CD8-positive, alpha-beta memory T cell (primary cell): ENCODE measurements around the gene BACH2. TPM values are rescaled to one million over a fixed set of nuclear protein-coding genes. Genes with fewer than 3 reads are reported as not detected.
"Not testable (repeated sequence)": the region's sequence is repeated elsewhere in the genome, so short reads cannot be mapped to it uniquely, and the experiment has no call there.

Experiments used
- CTCF ChIA-PET: fragments of 350-600 bp; sonication (Branson Sonifier 250); formaldehyde crosslinking; loops from one replicate; lab custom pipeline; 2021; ENCODE audit warnings: antibody characterized with exemption; lab: Charles Lee
- POLR2A ChIA-PET: fragments of 350-600 bp; sonication (Branson Sonifier 250); formaldehyde crosslinking; loops from one replicate; lab custom pipeline; 2021; ENCODE audit warnings: antibody characterized with exemption; lab: Charles Lee
- DNase-seq, 5 donors: peaks; one replicate each; pipeline versions ENCODE4 v3.0.0 to v3.0.0-alpha.2; 2020 to 2022; ENCODE audit warnings: mixed read lengths in 1 of 5
- H3K27ac ChIP-seq: one replicate; pipeline ENCODE4 v1.7.0; 2013; ENCODE audit warnings: low read depth, mild to moderate bottlenecking, low read length, moderate library complexity
- H3K27me3 ChIP-seq: 2 replicates; pipeline ENCODE4 v1.7.0; 2013; ENCODE audit warnings: low read length, mild to moderate bottlenecking; ENCODE audit not compliant: insufficient read depth, poor library complexity, severe bottlenecking
- H3K36me3 ChIP-seq: 2 replicates; pipeline ENCODE4 v1.7.0; 2013; ENCODE audit warnings: mild to moderate bottlenecking, low read length, moderate library complexity; ENCODE audit not compliant: insufficient read depth
- H3K4me1 ChIP-seq: 2 replicates; pipeline ENCODE4 v1.7.0; 2013; ENCODE audit warnings: mild to moderate bottlenecking, low read length, moderate library complexity; ENCODE audit not compliant: insufficient read depth
- H3K4me3 ChIP-seq: 2 replicates; pipeline ENCODE4 v1.7.0; 2013; ENCODE audit warnings: mild to moderate bottlenecking, low read length
- H3K9me3 ChIP-seq: 2 replicates; pipeline ENCODE4 v1.7.0; 2013; ENCODE audit warnings: mild to moderate bottlenecking, low read length
- H3K27ac Mint-ChIP-seq, 8 donors: one replicate each; pipeline ENCODE4 v1.8.0; 2020 to 2021; ENCODE audit warnings: mixed read lengths in 8 of 8, mild to moderate bottlenecking in 6 of 8, inconsistent platforms in 3 of 8, moderate library complexity in 3 of 8
- H3K27me3 Mint-ChIP-seq, 2 donors: one replicate each; pipeline ENCODE4 v1.8.0; 2020 to 2021; ENCODE audit warnings: mixed read lengths in 2 of 2, mild to moderate bottlenecking in 1 of 2, moderate library complexity in 1 of 2
- H3K36me3 Mint-ChIP-seq, 3 donors: one replicate each; pipeline ENCODE4 v1.8.0; 2020 to 2021; ENCODE audit warnings: mixed read lengths in 3 of 3, inconsistent platforms in 1 of 3, mild to moderate bottlenecking in 1 of 3
- H3K4me1 Mint-ChIP-seq, 3 donors: one replicate each; pipeline ENCODE4 v1.8.0; 2020 to 2021; ENCODE audit warnings: mixed read lengths in 3 of 3, inconsistent platforms in 1 of 3, mild to moderate bottlenecking in 1 of 3
- H3K4me3 Mint-ChIP-seq, 7 donors: one replicate each; pipeline ENCODE4 v1.8.0; 2020 to 2021; ENCODE audit warnings: mixed read lengths in 7 of 7, mild to moderate bottlenecking in 6 of 7, moderate library complexity in 4 of 7, inconsistent platforms in 2 of 7
- H3K9me3 Mint-ChIP-seq, 5 donors: one replicate each; pipeline ENCODE4 v1.8.0; 2020 to 2022; ENCODE audit warnings: mixed read lengths in 5 of 5, mild to moderate bottlenecking in 3 of 5, moderate library complexity in 2 of 5, inconsistent platforms in 1 of 5
- polyA plus RNA-seq: library from polyadenylated mRNA; unstranded; fragments of 300-500 nt; fragmentation: Illumina TruSeq; gene quantifications from one replicate; pipeline ENCODE4 v1.2.3, GENCODE V29; 2021
- total RNA-seq, 2 experiments: library from RNA; stranded (reverse); gene quantifications; one replicate each; pipeline ENCODE4 v1.2.3, GENCODE V29; 2021

The BACH2 gene
- total and polyA plus RNA-seq, 3 experiments from 2014 or later = 7.4 to 41.8 (median 39.9) TPM

GRCh38 chr6:90059178-90059577 lies 237.5 kb downstream of the BACH2 start:
- H3K4me1 Mint-ChIP-seq = peaks cover 12 to 18% (median 16%) of the 10 kb centered on the region in 3 donors
- H3K27ac Mint-ChIP-seq = peak overlapping the region in 1 of 8 donors; percentile 52
- H3K4me3 Mint-ChIP-seq, DNase-seq, CTCF ChIA-PET, H3K36me3 ChIP-seq, POLR2A ChIA-PET, H3K27ac ChIP-seq, H3K4me1 ChIP-seq, H3K9me3 ChIP-seq, H3K27me3 ChIP-seq, H3K9me3 Mint-ChIP-seq, H3K27me3 Mint-ChIP-seq, H3K4me3 ChIP-seq: not testable (repeated sequence)
- H3K36me3 Mint-ChIP-seq = peaks cover 9 to 23% (median 20%) of the 10 kb centered on the region in 3 donors

GRCh38 chr6:90055924-90056323 lies 240.7 kb downstream of the BACH2 start:
- DNase-seq, H3K9me3 Mint-ChIP-seq, H3K27me3 ChIP-seq, H3K36me3 ChIP-seq, H3K9me3 ChIP-seq, H3K27ac Mint-ChIP-seq, H3K4me1 ChIP-seq, H3K27ac ChIP-seq, H3K27me3 Mint-ChIP-seq, H3K4me3 ChIP-seq, H3K4me3 Mint-ChIP-seq, POLR2A ChIA-PET, CTCF ChIA-PET: not testable (repeated sequence)
- Mint-ChIP-seq H3K4me1 (peaks cover 9 to 16% (median 10%) of the 10 kb centered on the region in 3 donors), H3K36me3 (peaks cover 9 to 31% (median 23%) of the 10 kb centered on the region in 3 donors)

- H3K4me3 ChIP-seq, H3K27me3 Mint-ChIP-seq, H3K9me3 Mint-ChIP-seq, H3K27me3 ChIP-seq, H3K4me3 Mint-ChIP-seq, H3K4me1 ChIP-seq, H3K27ac ChIP-seq, H3K27ac Mint-ChIP-seq, POLR2A ChIA-PET, DNase-seq, H3K36me3 ChIP-seq, H3K9me3 ChIP-seq, CTCF ChIA-PET: not testable (repeated sequence)
- Mint-ChIP-seq H3K4me1 (peaks cover 13 to 26% (median 22%) of the 10 kb centered on the region in 3 donors), H3K36me3 (peaks cover 7 to 25% (median 20%) of the 10 kb centered on the region in 3 donors)
Observed at GRCh38 chr6:90054193-90054592, 242.4 kb downstream of the BACH2 start.

- Mint-ChIP-seq H3K27me3 (peaks cover 0 to 2% of the 10 kb centered on the region in 2 donors), H3K9me3 (peaks cover 0 to 10% (median 6%) of the 10 kb centered on the region in 5 donors), H3K4me3 (no peak overlapping the region), H3K36me3 (peaks cover 7 to 23% (median 18%) of the 10 kb centered on the region in 3 donors), H3K4me1 (peaks cover 16 to 31% (median 28%) of the 10 kb centered on the region in 3 donors), H3K27ac (no peak overlapping the region)
- DNase-seq = no peak
- POLR2A ChIA-PET = no interaction called here
- CTCF ChIA-PET = no interaction called here
- Histone ChIP-seq H3K27me3 (no peaks in the 10 kb centered on the region), H3K9me3 (no peaks in the 10 kb centered on the region), H3K36me3 (no peaks in the 10 kb centered on the region), H3K27ac (no peak overlapping the region), H3K4me1 (no peaks in the 10 kb centered on the region), H3K4me3 (no peak overlapping the region)
Observed at GRCh38 chr6:90053614-90054013, 243.0 kb downstream of the BACH2 start.

GRCh38 chr6:90049295-90049694 lies 247.3 kb downstream of the BACH2 start:
- Histone ChIP-seq H3K27me3 (no peaks in the 10 kb centered on the region), H3K36me3 (no peaks in the 10 kb centered on the region), H3K4me1 (peaks cover 17% of the 10 kb centered on the region), H3K4me3 (no peak overlapping the region), H3K9me3 (no peaks in the 10 kb centered on the region), H3K27ac (no peak overlapping the region)
- Mint-ChIP-seq H3K27me3 (no peaks in the 10 kb centered on the region), H3K4me3 (peak overlapping the region in 2 of 7 donors; percentile 23 to 80), H3K9me3 (no peaks in the 10 kb centered on the region), H3K27ac (peak overlapping the region in 3 of 8 donors; percentile 19 to 59 (median 28)), H3K36me3 (peaks cover 0 to 21% (median 8%) of the 10 kb centered on the region in 3 donors), H3K4me1 (peaks cover 23 to 35% (median 25%) of the 10 kb centered on the region in 3 donors)
- POLR2A ChIA-PET = no interaction called here
- CTCF ChIA-PET = no interaction called here
- DNase-seq = no peak

GRCh38 chr6:90048206-90048967 lies 248.3 kb downstream of the BACH2 start:
- DNase-seq = no peak
- no peaks in the 10 kb centered on the region for H3K27me3 Mint-ChIP-seq
- peaks cover 26% of the 10 kb centered on the region for H3K4me1 ChIP-seq
- no peaks in the 10 kb centered on the region for H3K9me3 Mint-ChIP-seq
- ChIA-PET CTCF (no interaction called here), POLR2A (interaction anchor here (0.5 kb wide), 1 partner anchor 35 kb away, joined by 10 read pairs; no protein-coding TSS in a partner anchor)
- H3K27ac ChIP-seq = no peak overlapping the region
- H3K4me1 Mint-ChIP-seq = peaks cover 21 to 32% (median 25%) of the 10 kb centered on the region in 3 donors
- no peak overlapping the region for H3K4me3 ChIP-seq
- H3K36me3 Mint-ChIP-seq = peaks cover 0 to 16% (median under 1%) of the 10 kb centered on the region in 3 donors
- no peaks in the 10 kb centered on the region for H3K9me3 ChIP-seq
- H3K27me3 ChIP-seq = no peaks in the 10 kb centered on the region
- H3K4me3 Mint-ChIP-seq = no peak overlapping the region
- peak overlapping the region in 2 of 8 donors; percentile 3 to 28 for H3K27ac Mint-ChIP-seq
- no peaks in the 10 kb centered on the region for H3K36me3 ChIP-seq

- Histone ChIP-seq H3K4me3 (no peak overlapping the region), H3K4me1 (peaks cover 26% of the 10 kb centered on the region), H3K9me3 (no peaks in the 10 kb centered on the region), H3K27me3 (no peaks in the 10 kb centered on the region), H3K27ac (no peak overlapping the region), H3K36me3 (no peaks in the 10 kb centered on the region)
- H3K9me3 Mint-ChIP-seq = no peaks in the 10 kb centered on the region
- no peak overlapping the region for H3K4me3 Mint-ChIP-seq
- ChIA-PET POLR2A (no interaction called here), CTCF (no interaction called here)
- peaks cover 0 to 16% (median 2%) of the 10 kb centered on the region in 3 donors for H3K36me3 Mint-ChIP-seq
- H3K27ac Mint-ChIP-seq = no peak overlapping the region
- no peaks in the 10 kb centered on the region for H3K27me3 Mint-ChIP-seq
- H3K4me1 Mint-ChIP-seq = peaks cover 20 to 32% (median 25%) of the 10 kb centered on the region in 3 donors
- DNase-seq = no peak
Observed at GRCh38 chr6:90045535-90045934, 251.1 kb downstream of the BACH2 start.

GRCh38 chr6:90044833-90045381 lies 251.7 kb downstream of the BACH2 start:
- no peak overlapping the region for H3K4me3 ChIP-seq
- no peaks in the 10 kb centered on the region for H3K27me3 Mint-ChIP-seq
- no peaks in the 10 kb centered on the region for H3K9me3 ChIP-seq
- POLR2A ChIA-PET = no interaction called here
- H3K27ac Mint-ChIP-seq = no peak overlapping the region
- H3K27ac ChIP-seq = no peak overlapping the region
- H3K9me3 Mint-ChIP-seq = no peaks in the 10 kb centered on the region
- H3K36me3 ChIP-seq = no peaks in the 10 kb centered on the region
- H3K27me3 ChIP-seq = no peaks in the 10 kb centered on the region
- H3K36me3 Mint-ChIP-seq = peaks cover 0 to 17% (median 2%) of the 10 kb centered on the region in 3 donors
- H3K4me3 Mint-ChIP-seq = no peak overlapping the region
- peaks cover 26% of the 10 kb centered on the region for H3K4me1 ChIP-seq
- CTCF ChIA-PET = no interaction called here
- no peak for DNase-seq
- H3K4me1 Mint-ChIP-seq = peaks cover 17 to 27% (median 21%) of the 10 kb centered on the region in 3 donors
